Suprapubic skin (tissue), 4 donors: ENCODE measurements around the gene URAD. TPM values are rescaled to one million over a fixed set of nuclear protein-coding genes. Genes with fewer than 3 reads are reported as not detected.
"Not testable (repeated sequence)": the region's sequence is repeated elsewhere in the genome, so short reads cannot be mapped to it uniquely, and the experiment has no call there.

Source experiments
- DNase-seq, 2 donors: peaks; one replicate each; pipeline ENCODE4 v3.0.0-alpha.2; 2019; ENCODE audit warnings: low spot score in 2 of 2
- H3K27ac ChIP-seq: fragments of 200-600 bp; sonication (generic); one replicate; pipeline ENCODE4 v1.5.1; 2019
- H3K27me3 ChIP-seq: fragments of 200-600 bp; sonication (generic); one replicate; pipeline ENCODE4 v1.5.1; 2019
- H3K36me3 ChIP-seq: fragments of 200-600 bp; sonication (generic); one replicate; pipeline ENCODE4 v1.5.1; 2019
- H3K4me1 ChIP-seq: fragments of 200-600 bp; sonication (generic); one replicate; pipeline ENCODE4 v1.5.1; 2019
- H3K4me3 ChIP-seq: fragments of 200-600 bp; sonication (generic); one replicate; pipeline ENCODE4 v1.5.1; 2019; ENCODE audit warnings: mild to moderate bottlenecking
- H3K9me3 ChIP-seq: fragments of 200-600 bp; sonication (generic); one replicate; pipeline ENCODE4 v1.5.1; 2019
- CTCF ChIP-seq, 2 donors: fragments of 200-600 bp in 1 of 2; fragments of 450-650 bp in 1 of 2; sonication (generic) in 1 of 2; IDR thresholded peaks; one replicate each; pipeline ENCODE4 v1.5.1; 2016 to 2019; ENCODE audit warnings: antibody characterized with exemption in 2 of 2, mild to moderate bottlenecking in 1 of 2, moderate library complexity in 1 of 2
- EP300 ChIP-seq: sonication (generic); formaldehyde crosslinking; IDR thresholded peaks from one replicate; pipeline ENCODE4 v1.6.1; 2017; ENCODE audit warnings: antibody characterized with exemption
- POLR2A ChIP-seq, 2 donors: fragments of 450-650 bp; IDR thresholded peaks; one replicate each; pipeline ENCODE4 v1.6.1; 2017; ENCODE audit warnings: antibody characterized with exemption in 2 of 2, mild to moderate bottlenecking in 2 of 2, moderate library complexity in 2 of 2
- POLR2AphosphoS5 ChIP-seq, 3 donors: sonication (generic); formaldehyde crosslinking; IDR thresholded peaks; one replicate each; pipeline ENCODE4 v1.6.1; 2017; ENCODE audit warnings: antibody characterized with exemption in 3 of 3
- WGBS: methylation state at CpG from one replicate; pipeline ENCODE4 v1.1.5; 2018; 5-methylcytosine and 5-hydroxymethylcytosine counted together
- total RNA-seq, 4 donors: library from RNA; depleted of rRNA; stranded (reverse); fragments of >200 nt; gene quantifications; one replicate each; pipeline ENCODE4 v1.1.0, GENCODE V29; 2016

The URAD gene, protein sequence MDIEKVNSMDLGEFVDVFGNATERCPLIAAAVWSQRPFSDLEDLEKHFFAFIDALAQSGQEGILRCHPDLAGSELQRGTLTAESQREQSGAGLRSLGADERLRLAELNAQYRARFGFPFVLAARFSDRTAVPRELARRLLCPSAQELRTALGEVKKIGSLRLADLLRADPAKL
- total RNA-seq: not detected

GRCh38 chr13:27988520-27988919, at the start of gene URAD:
TSS of gene URAD (minus strand) at chr13:27988693. CDS start at chr13:27988637, 56 bp downstream.
- TF ChIP-seq CTCF (IDR thresholded peaks at IDR 0.05): no peak
- WGBS: 68% methylated on average over 11 of the region's 11 CpGs
- Histone ChIP-seq H3K27me3 (peaks cover 56% of the 10 kb centered on the region), H3K9me3 (no peaks in the 10 kb centered on the region), H3K36me3 (no peaks in the 10 kb centered on the region), H3K4me1 (no peaks in the 10 kb centered on the region), H3K4me3 (no peak within 1 kb of the TSS), H3K27ac (no peak within 1 kb of the TSS)
- no peak for DNase-seq

DNA sequence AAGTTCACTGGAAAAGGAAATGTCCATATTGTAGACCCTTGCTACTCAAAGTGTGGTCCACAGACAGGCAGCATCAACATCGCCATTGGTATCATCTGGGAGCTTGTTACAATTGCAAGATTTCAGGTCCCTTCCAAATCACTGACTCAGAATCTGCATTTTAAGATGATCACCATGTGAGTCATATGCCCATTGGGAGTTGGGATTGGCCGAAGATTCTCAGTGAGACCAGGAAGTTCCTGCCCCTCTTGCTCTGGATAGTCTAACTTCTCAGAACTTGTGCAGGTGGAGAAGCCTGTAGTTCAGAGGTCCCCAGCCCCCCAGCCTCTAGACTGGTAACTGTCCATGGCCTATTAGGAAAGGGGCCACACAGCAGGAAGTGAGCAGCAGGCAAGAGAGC, 48.9 kb upstream of the URAD start:
- TF ChIP-seq CTCF (IDR thresholded peaks at IDR 0.05) (no peak), POLR2AphosphoS5 (IDR thresholded peaks at IDR 0.05) (no peak), EP300 (no peak), POLR2A (IDR thresholded peaks at IDR 0.05) (no peak)
- no peak for DNase-seq
- Histone ChIP-seq H3K36me3 (no peaks in the 10 kb centered on the region), H3K4me3 (no peak overlapping the region), H3K27me3 (peaks cover 6% of the 10 kb centered on the region), H3K9me3 (no peaks in the 10 kb centered on the region), H3K4me1 (no peaks in the 10 kb centered on the region), H3K27ac (no peak overlapping the region)
- 45% methylated on average over 2 of the region's 2 CpGs for WGBS

GRCh38 chr13:28035146-28035782, 46.8 kb upstream of the URAD start:
- 57% methylated on average over 6 of the region's 6 CpGs for WGBS
- H3K36me3 ChIP-seq: no peaks in the 10 kb centered on the region
- DNase-seq: no peak
- TF ChIP-seq POLR2AphosphoS5 (IDR thresholded peaks at IDR 0.05): no peak
- TF ChIP-seq CTCF (IDR thresholded peaks at IDR 0.05): no peak
- no peak for TF ChIP-seq POLR2A (IDR thresholded peaks at IDR 0.05)
- no peak for TF ChIP-seq EP300
- no peaks in the 10 kb centered on the region for H3K4me1 ChIP-seq
- no peak overlapping the region for H3K27ac ChIP-seq
- H3K4me3 ChIP-seq: no peak overlapping the region
- no peaks in the 10 kb centered on the region for H3K9me3 ChIP-seq
- H3K27me3 ChIP-seq: peaks cover 6% of the 10 kb centered on the region

- DNase-seq: no peak
- Histone ChIP-seq H3K4me1 (no peaks in the 10 kb centered on the region), H3K9me3 (no peaks in the 10 kb centered on the region), H3K36me3 (no peaks in the 10 kb centered on the region), H3K27ac (no peak overlapping the region), H3K4me3 (no peak overlapping the region), H3K27me3 (peaks cover 6% of the 10 kb centered on the region)
- 85% methylated on average over 8 of the region's 8 CpGs for WGBS
- TF ChIP-seq CTCF (IDR thresholded peaks at IDR 0.05) (no peak), EP300 (no peak), POLR2AphosphoS5 (IDR thresholded peaks at IDR 0.05) (no peak), POLR2A (IDR thresholded peaks at IDR 0.05) (no peak)
These were observed 45.6 kb upstream of the URAD start for GRCh38 chr13:28033894-28034655.

DNA sequence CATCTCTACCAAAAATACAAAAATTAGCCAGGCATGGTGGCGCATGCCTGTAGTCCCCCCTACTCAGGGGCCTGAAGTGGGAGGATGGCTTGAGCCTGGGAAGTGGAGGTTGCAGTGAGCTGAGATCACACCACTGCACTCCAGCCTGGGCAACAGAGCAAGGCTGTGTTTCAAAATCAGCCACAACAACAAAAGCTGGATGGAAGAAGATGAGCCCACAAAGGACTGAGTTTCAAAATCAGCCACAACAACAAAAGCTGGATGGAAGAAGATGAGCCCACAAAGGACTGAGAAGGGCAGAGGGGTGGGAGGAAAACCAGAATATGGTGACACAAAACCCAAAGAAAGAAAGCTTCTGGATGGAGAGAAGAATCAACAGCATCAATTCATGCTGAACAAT, 43.9 kb upstream of the URAD start:
- not testable (repeated sequence) for H3K4me3 ChIP-seq, H3K4me1 ChIP-seq, H3K27me3 ChIP-seq, H3K9me3 ChIP-seq, H3K27ac ChIP-seq, H3K36me3 ChIP-seq, DNase-seq
- WGBS: 90% methylated on average over 1 of the region's 1 CpG
